IMR-90 (cell line): ENCODE measurements around the gene AMBRA1.
A peak's percentile ranks its signal among the peaks of the same experiment; 100 is the strongest.

Experiments
- BHLHE40 ChIP-seq: fragments of 150-350 bp; IDR thresholded peaks from 2 replicates; pipeline ENCODE4 v1.6.1; 2016; ENCODE audit warnings: mild to moderate bottlenecking, low read depth, low read length
- CEBPB ChIP-seq: IDR thresholded peaks from 2 replicates; pipeline ENCODE4 v1.6.1; 2012; ENCODE audit warnings: low read depth, low read length, improper control_type of control experiment
- CHD1 ChIP-seq: IDR thresholded peaks from 2 replicates; pipeline ENCODE4 v1.6.1; 2012; ENCODE audit warnings: low read depth, low read length, improper control_type of control experiment
- CTCF ChIP-seq: conservative IDR thresholded peaks from 2 replicates; pipeline ENCODE4 v1.5.1; 2012; ENCODE audit warnings: mild to moderate bottlenecking, low read depth, low read length, improper control_type of control experiment
- ELK1 ChIP-seq: fragments of 150-350 bp; IDR thresholded peaks from 2 replicates; pipeline ENCODE4 v1.6.1; 2016; ENCODE audit warnings: low read depth, mild to moderate bottlenecking, low read length, moderate library complexity, borderline replicate concordance
- POLR2A ChIP-seq: IDR thresholded peaks from 2 replicates; pipeline ENCODE4 v1.6.1; 2012; ENCODE audit warnings: mild to moderate bottlenecking, low read depth, low read length
- RAD21 ChIP-seq: IDR thresholded peaks from 2 replicates; pipeline ENCODE4 v1.6.1; 2012; ENCODE audit warnings: low read length, improper control_type of control experiment
- RCOR1 ChIP-seq: IDR thresholded peaks from 2 replicates; pipeline ENCODE4 v1.6.1; 2012; ENCODE audit warnings: mild to moderate bottlenecking, low read length, improper control_type of control experiment; ENCODE audit not compliant: insufficient replicate concordance
- RFX5 ChIP-seq: IDR thresholded peaks from 2 replicates; pipeline ENCODE4 v1.8.0; 2012; ENCODE audit warnings: low read depth, mild to moderate bottlenecking, low read length, moderate library complexity

- TF ChIP-seq RAD21 (peak; percentile 75), CTCF (peak; percentile 88), RCOR1 (no peak), BHLHE40 (no peak), POLR2A (no peak), ELK1 (no peak), CEBPB (no peak), RFX5 (no peak), CHD1 (no peak)
These were observed 64.5 kb downstream of the AMBRA1 start for GRCh38 chr11:46529095-46529905.
